Smooth muscle cell (in vitro differentiated cells): ENCODE results near the gene IQCK. TPM values are rescaled to one million over a fixed set of nuclear protein-coding genes. Genes with fewer than 3 reads are reported as not detected.

Experiments
- DNase-seq: peaks from one replicate; lab custom pipeline; 2025; ENCODE audit not compliant: unreplicated experiment; lab: John Stamatoyannopoulos, UW
- H2AFZ ChIP-seq: fragments of 200-600 bp; sonication (generic); 2 replicates; pipeline ENCODE4 v1.6.0; 2016; ENCODE audit warnings: antibody characterized with exemption, low read depth, mild to moderate bottlenecking
- H3F3A ChIP-seq: fragments of 200-600 bp; sonication (generic); 2 replicates; pipeline ENCODE4 v1.6.0; 2017; ENCODE audit warnings: antibody characterized with exemption, low read depth
- H3K27ac ChIP-seq: fragments of 200-600 bp; sonication (generic); 2 replicates; pipeline ENCODE4 v1.5.1; 2016; ENCODE audit warnings: low read depth, mild to moderate bottlenecking
- H3K27me3 ChIP-seq: fragments of 200-600 bp; sonication (generic); 2 replicates; pipeline ENCODE4 v1.6.1; 2016; ENCODE audit warnings: low read depth, mild to moderate bottlenecking
- H3K36me3 ChIP-seq: fragments of 200-600 bp; sonication (generic); 2 replicates; pipeline ENCODE4 v1.5.1; 2016; ENCODE audit warnings: low read depth
- H3K4me1 ChIP-seq: fragments of 200-600 bp; sonication (generic); 2 replicates; pipeline ENCODE4 v1.5.1; 2016; ENCODE audit warnings: low read depth
- H3K4me2 ChIP-seq: fragments of 200-600 bp; sonication (generic); 2 replicates; pipeline ENCODE4 v1.6.0; 2016; ENCODE audit warnings: mild to moderate bottlenecking
- H3K4me3 ChIP-seq: fragments of 200-600 bp; sonication (generic); 2 replicates; pipeline ENCODE4 v1.5.1; 2016; ENCODE audit warnings: mild to moderate bottlenecking
- H3K79me2 ChIP-seq: fragments of 200-600 bp; sonication (generic); 2 replicates; pipeline ENCODE4 v1.6.0; 2016; ENCODE audit warnings: low read depth, mild to moderate bottlenecking
- H3K9ac ChIP-seq: fragments of 200-600 bp; sonication (generic); 2 replicates; pipeline ENCODE4 v1.6.0; 2016; ENCODE audit warnings: low read depth
- H3K9me3 ChIP-seq: fragments of 200-600 bp; sonication (generic); replicated peaks from 2 replicates; pipeline ENCODE4 v1.5.1; 2016; ENCODE audit warnings: low read depth
- H4K20me1 ChIP-seq: fragments of 200-600 bp; sonication (generic); 2 replicates; pipeline ENCODE4 v1.6.0; 2016; ENCODE audit warnings: low read depth
- WGBS: methylation state at CpG from one replicate; pipeline ENCODE4 v1.1.7; 2016; ENCODE audit warnings: low lambda C conversion rate; 5-methylcytosine and 5-hydroxymethylcytosine counted together
- polyA plus RNA-seq: library from polyadenylated mRNA; unstranded; fragments of >200 nt; fragmentation: Nextera tagmentation; extraction: Ambion mirVana; gene quantifications from 2 replicates; pipeline ENCODE4 v1.2.1, GENCODE V29; 2016
- total RNA-seq: library from RNA; depleted of rRNA; stranded (reverse); fragments of >200 nt; gene quantifications from 2 replicates; pipeline ENCODE4 v1.2.3, GENCODE V29; 2014
- TF ChIP-seq, protein P1 (sequence below): fragments of 200-600 bp; sonication (generic); IDR thresholded peaks from 2 replicates; pipeline ENCODE4 v1.5.1; 2017; ENCODE audit warnings: borderline replicate concordance, mild to moderate bottlenecking, antibody characterized with exemption; ENCODE audit not compliant: insufficient read depth, poor library complexity, severe bottlenecking

The IQCK gene
- total and polyA plus RNA-seq, 2 experiments from 2014 or later = 11.2 to 14.6 TPM

DNA sequence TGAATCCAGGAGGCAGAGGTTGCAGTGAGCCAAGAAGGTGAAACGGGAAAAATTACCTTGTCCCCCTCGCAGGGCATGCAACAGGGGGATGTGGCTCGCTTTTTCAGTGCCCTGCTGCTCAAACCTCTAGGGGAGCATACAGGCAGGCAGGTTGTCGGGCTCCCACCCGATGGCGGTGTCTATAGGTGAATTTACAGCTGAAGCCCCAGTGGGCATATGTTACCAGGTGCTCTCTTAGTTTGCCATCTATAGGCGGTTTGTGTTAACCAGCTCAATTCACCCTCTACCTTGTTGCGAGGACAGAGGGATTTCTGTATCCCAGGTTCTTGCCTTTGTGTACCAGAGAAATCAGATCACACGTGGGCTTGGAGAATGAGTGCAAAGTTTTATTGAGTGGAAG lies 48.9 kb downstream of the IQCK start:
- Histone ChIP-seq H3K4me3 (no peak overlapping the region), H3K9me3 (no peaks in the 10 kb centered on the region), H2AFZ (no peak overlapping the region), H3K4me1 (no peaks in the 10 kb centered on the region), H3K4me2 (no peak overlapping the region), H3K27ac (no peak overlapping the region), H3K9ac (no peak overlapping the region), H3K36me3 (no peaks in the 10 kb centered on the region), H3K79me2 (no peaks in the 10 kb centered on the region), H3K27me3 (no peaks in the 10 kb centered on the region), H4K20me1 (no peaks in the 10 kb centered on the region), H3F3A (no peaks in the 10 kb centered on the region)
- TF ChIP-seq, protein P1, sequence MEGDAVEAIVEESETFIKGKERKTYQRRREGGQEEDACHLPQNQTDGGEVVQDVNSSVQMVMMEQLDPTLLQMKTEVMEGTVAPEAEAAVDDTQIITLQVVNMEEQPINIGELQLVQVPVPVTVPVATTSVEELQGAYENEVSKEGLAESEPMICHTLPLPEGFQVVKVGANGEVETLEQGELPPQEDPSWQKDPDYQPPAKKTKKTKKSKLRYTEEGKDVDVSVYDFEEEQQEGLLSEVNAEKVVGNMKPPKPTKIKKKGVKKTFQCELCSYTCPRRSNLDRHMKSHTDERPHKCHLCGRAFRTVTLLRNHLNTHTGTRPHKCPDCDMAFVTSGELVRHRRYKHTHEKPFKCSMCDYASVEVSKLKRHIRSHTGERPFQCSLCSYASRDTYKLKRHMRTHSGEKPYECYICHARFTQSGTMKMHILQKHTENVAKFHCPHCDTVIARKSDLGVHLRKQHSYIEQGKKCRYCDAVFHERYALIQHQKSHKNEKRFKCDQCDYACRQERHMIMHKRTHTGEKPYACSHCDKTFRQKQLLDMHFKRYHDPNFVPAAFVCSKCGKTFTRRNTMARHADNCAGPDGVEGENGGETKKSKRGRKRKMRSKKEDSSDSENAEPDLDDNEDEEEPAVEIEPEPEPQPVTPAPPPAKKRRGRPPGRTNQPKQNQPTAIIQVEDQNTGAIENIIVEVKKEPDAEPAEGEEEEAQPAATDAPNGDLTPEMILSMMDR = no peak
- DNase-seq = no peak
- WGBS = 94% methylated on average over 9 of the region's 9 CpGs

DNA sequence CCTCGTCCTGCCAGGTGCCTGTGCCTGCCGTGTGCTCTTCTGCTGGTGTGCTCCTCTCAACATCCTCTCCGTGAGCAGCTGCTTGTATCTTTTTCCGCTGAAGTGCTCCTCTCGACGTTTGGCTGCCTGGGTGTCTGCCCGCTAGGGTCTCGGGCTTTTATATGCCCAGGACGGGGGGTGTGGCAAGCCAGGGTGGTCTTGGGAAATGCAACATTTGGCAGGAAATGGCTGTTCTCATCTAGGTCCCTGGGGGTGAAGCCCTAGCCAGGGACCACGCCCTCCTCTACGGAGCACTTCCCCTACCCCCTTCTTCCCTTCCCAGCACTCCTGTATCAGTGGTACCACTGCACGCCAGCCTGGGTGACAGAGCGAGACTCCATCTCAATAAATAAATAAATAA lies 49.4 kb downstream of the IQCK start:
- Histone ChIP-seq H3K27me3 (no peaks in the 10 kb centered on the region), H3F3A (no peaks in the 10 kb centered on the region), H3K4me3 (no peak overlapping the region), H3K9me3 (no peaks in the 10 kb centered on the region), H3K4me1 (no peaks in the 10 kb centered on the region), H3K36me3 (no peaks in the 10 kb centered on the region), H3K79me2 (no peaks in the 10 kb centered on the region), H4K20me1 (no peaks in the 10 kb centered on the region), H3K4me2 (no peak overlapping the region), H3K9ac (no peak overlapping the region), H3K27ac (no peak overlapping the region), H2AFZ (no peak overlapping the region)
- DNase-seq = no peak
- WGBS = 96% methylated on average over 13 of the region's 13 CpGs
- TF ChIP-seq, protein P1 = no peak

DNA sequence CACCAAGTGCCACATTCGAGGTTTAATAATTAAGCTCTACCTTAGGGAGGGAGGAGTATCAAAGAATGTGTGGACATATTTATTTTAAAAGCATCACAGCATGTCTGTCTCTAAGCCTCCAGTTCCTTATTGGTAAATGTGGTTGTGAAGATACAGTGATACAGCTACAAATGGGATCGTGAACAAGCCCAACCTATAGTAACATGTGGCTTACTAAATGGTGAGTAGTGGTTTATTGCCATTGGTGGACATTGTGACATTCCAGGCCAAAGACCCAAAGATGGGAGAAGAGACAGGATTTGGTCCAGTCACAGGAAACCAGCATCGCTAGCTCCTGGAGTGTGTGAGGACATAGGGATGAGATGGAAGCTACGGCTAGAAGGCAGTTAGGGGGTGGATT lies 51.2 kb downstream of the IQCK start:
- Histone ChIP-seq H3K4me3 (no peak overlapping the region), H3K27me3 (no peaks in the 10 kb centered on the region), H3K4me1 (no peaks in the 10 kb centered on the region), H3K9ac (no peak overlapping the region), H3K9me3 (no peaks in the 10 kb centered on the region), H3K36me3 (no peaks in the 10 kb centered on the region), H2AFZ (no peak overlapping the region), H3K27ac (no peak overlapping the region), H3K79me2 (no peaks in the 10 kb centered on the region), H3K4me2 (no peak overlapping the region), H4K20me1 (no peaks in the 10 kb centered on the region), H3F3A (no peaks in the 10 kb centered on the region)
- 98% methylated on average over 4 of the region's 4 CpGs for WGBS
- TF ChIP-seq, protein P1 = no peak
- DNase-seq = no peak

DNA sequence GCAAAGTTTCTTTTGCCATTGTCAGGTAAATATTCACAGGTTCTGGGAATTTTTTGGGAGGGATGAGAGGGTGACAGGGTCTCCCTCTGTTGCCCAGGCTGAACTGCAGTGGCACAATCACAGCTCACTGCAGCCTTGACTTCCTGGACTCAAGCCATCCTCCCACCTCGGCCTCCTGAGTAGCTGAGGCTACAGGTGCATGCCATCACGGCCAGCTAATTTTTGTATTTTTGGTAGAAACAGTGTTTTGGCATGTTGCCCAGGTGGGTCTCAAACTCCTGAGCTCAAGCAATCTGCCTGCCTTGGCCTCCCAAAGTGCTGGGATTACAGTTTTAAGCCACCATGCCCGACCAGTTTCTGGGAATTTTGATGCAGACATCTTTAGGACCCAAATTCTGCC lies 53.0 kb downstream of the IQCK start:
- H3K4me1 ChIP-seq = no peaks in the 10 kb centered on the region
- H3K36me3 ChIP-seq = no peaks in the 10 kb centered on the region
- no peak for DNase-seq
- H3K9ac ChIP-seq = no peak overlapping the region
- no peaks in the 10 kb centered on the region for H3F3A ChIP-seq
- H3K4me3 ChIP-seq = no peak overlapping the region
- H4K20me1 ChIP-seq = no peaks in the 10 kb centered on the region
- no peaks in the 10 kb centered on the region for H3K9me3 ChIP-seq
- 92% methylated on average over 3 of the region's 3 CpGs for WGBS
- H3K79me2 ChIP-seq = no peaks in the 10 kb centered on the region
- TF ChIP-seq, protein P1 = no peak
- H2AFZ ChIP-seq = no peak overlapping the region
- no peak overlapping the region for H3K4me2 ChIP-seq
- H3K27me3 ChIP-seq = no peaks in the 10 kb centered on the region
- no peak overlapping the region for H3K27ac ChIP-seq
